Left ventricle myocardium superior (tissue), 1 donor: ENCODE results near the gene ZBTB45. TPM values are rescaled to one million over a fixed set of nuclear protein-coding genes. Genes with fewer than 3 reads are reported as not detected.
"Not testable (repeated sequence)": the region's sequence is repeated elsewhere in the genome, so short reads cannot be mapped to it uniquely, and the experiment has no call there.

Experiments
- ATAC-seq: fragments of 200-7000 bp; cut with Tn5 transposase; one replicate; pipeline ENCODE4 v1.9.1; 2020; ENCODE audit warnings: mild to moderate bottlenecking, moderate library complexity
- DNase-seq: peaks from one replicate; pipeline ENCODE4 v3.0.0-alpha.2; 2020
- intact Hi-C: fragments of 100-400 bp; cut with micrococcal nuclease; formaldehyde crosslinking; loops from one replicate; pipeline ENCODE4 v1.11.0; 2022
- total RNA-seq: library from RNA; stranded (reverse); fragmentation: NEBNext Ultra II Directional; extraction: Animal tissue kit (Norgen Biotek cat#: 25700); gene quantifications from one replicate; pipeline ENCODE4 v1.2.1, GENCODE V29; 2021
- donor health status: DM: no; HTN: yes; CAD: no; lungs with severe emphysema.

Gene ZBTB45
- total RNA-seq, 1 donor from 2014 or later, result 10.4 TPM

GRCh38 chr19:58514564-58515022 lies 5.0 kb downstream of the ZBTB45 start:
- intact Hi-C loops, result no loop called here
- ATAC-seq (no peak), DNase-seq (no peak)

- ATAC-seq, result peak; percentile 92
- intact Hi-C loops, result no loop called here
- peak; percentile 96 for DNase-seq
Measured at GRCh38 chr19:58513694-58514563, 5.7 kb downstream of the ZBTB45 start.

GRCh38 chr19:58513213-58513693 lies 6.4 kb downstream of the ZBTB45 start:
- ATAC-seq, result peak; percentile 7

GRCh38 chr19:58511353-58512208 lies 8.0 kb downstream of the ZBTB45 start, which contains the start of gene SLC27A5:
Gene SLC27A5, minus strand, starts transcription at chr19:58511992. Its CDS starts 37 bp downstream, at chr19:58511955.
- DNase-seq (no peak), ATAC-seq (no peak)
- intact Hi-C loops, result no loop called here

More at GRCh38 chr19:58513213-58513693, 6.4 kb downstream of the ZBTB45 start:
- intact Hi-C loops, result no loop called here
- DNase-seq, result no peak

- no peak for DNase-seq
- intact Hi-C loops, result no loop called here
- ATAC-seq, result no peak
Measured at GRCh38 chr19:58510084-58510862, 9.3 kb downstream of the ZBTB45 start.

GRCh38 chr19:58509731-58510083 lies 9.9 kb downstream of the ZBTB45 start:
- ATAC-seq (no peak), DNase-seq (no peak)
- intact Hi-C loops, result no loop called here

- DNase-seq, intact Hi-C loops: not testable (repeated sequence)
Measured at GRCh38 chr19:58507602-58508223, 11.9 kb downstream of the ZBTB45 start.

GRCh38 chr19:58500242-58500641 lies 19.4 kb downstream of the ZBTB45 start:
- intact Hi-C loops, result no loop called here
- ATAC-seq, result no peak
- peak; percentile 20 for DNase-seq

More at GRCh38 chr19:58507602-58508223, 11.9 kb downstream of the ZBTB45 start:
- ATAC-seq, result not testable (repeated sequence)

GRCh38 chr19:58499021-58499927 lies 20.3 kb downstream of the ZBTB45 start:
- intact Hi-C loops, result no loop called here
- DNase-seq, result peak; percentile 99
- peak; percentile 98 for ATAC-seq

- DNase-seq, result peak; percentile 48
- peak; percentile 12 for ATAC-seq
- intact Hi-C loops, result no loop called here
Measured at GRCh38 chr19:58498316-58499020, 21.1 kb downstream of the ZBTB45 start.

- DNase-seq, result no peak
- intact Hi-C loops, result no loop called here
Measured at GRCh38 chr19:58497634-58498170, 21.9 kb downstream of the ZBTB45 start.

GRCh38 chr19:58492265-58492664 lies 27.3 kb downstream of the ZBTB45 start:
- no peak for DNase-seq
- intact Hi-C loops, result no loop called here
- no peak for ATAC-seq

More at GRCh38 chr19:58497634-58498170, 21.9 kb downstream of the ZBTB45 start:
- no peak for ATAC-seq

- no peak for DNase-seq
- intact Hi-C loops, result no loop called here
- ATAC-seq, result no peak
Measured at GRCh38 chr19:58491393-58491792, 28.2 kb downstream of the ZBTB45 start.

- intact Hi-C loops, ATAC-seq, DNase-seq: not testable (repeated sequence)
Measured at GRCh38 chr19:58484349-58484748, 35.3 kb downstream of the ZBTB45 start.

GRCh38 chr19:58483776-58484175 lies 35.8 kb downstream of the ZBTB45 start:
- DNase-seq, result no peak
- ATAC-seq, result no peak
- intact Hi-C loops, result no loop called here

GRCh38 chr19:58482372-58482771 lies 37.2 kb downstream of the ZBTB45 start:
- intact Hi-C loops, result no loop called here
- ATAC-seq (no peak), DNase-seq (no peak)

GRCh38 chr19:58480831-58481230 lies 38.8 kb downstream of the ZBTB45 start:
- DNase-seq (no peak), ATAC-seq (no peak)
- intact Hi-C loops, result no loop called here
